Measurements from ENCODE around the gene CHST12.
A peak's percentile ranks its signal among the peaks of the same experiment; 100 is the strongest.
"Not testable (repeated sequence)": the region's sequence is repeated elsewhere in the genome, so short reads cannot be mapped to it uniquely, and the experiment has no call there.

The CHST12 gene

GRCh38 chr7:2384354-2385243, 18.8 kb upstream of the CHST12 start:
- DNase-seq (ENCODE audit: insufficient read length, low spot score) (no peak), FAIRE-seq (no peak)
- peak; percentile 16 for TF ChIP-seq CTCF (IDR thresholded peaks at IDR 0.05; ENCODE audit: insufficient read depth, missing control alignments)

- DNase-seq (ENCODE audit: insufficient read length, low spot score); FAIRE-seq: not testable (repeated sequence)
Observed at GRCh38 chr7:2386122-2386521, 17.3 kb upstream of the CHST12 start.

GRCh38 chr7:2386964-2387669, 16.3 kb upstream of the CHST12 start:
- FAIRE-seq: no peak
- no peak for DNase-seq (ENCODE audit: insufficient read length, low spot score)
- no peak for TF ChIP-seq CTCF (IDR thresholded peaks at IDR 0.05; ENCODE audit: insufficient read depth, missing control alignments)

- DNase-seq (ENCODE audit: insufficient read length, low spot score): no peak
- no peak for TF ChIP-seq CTCF (IDR thresholded peaks at IDR 0.05; ENCODE audit: insufficient read depth, missing control alignments)
- FAIRE-seq: no peak
Observed at GRCh38 chr7:2387897-2388636, 15.3 kb upstream of the CHST12 start.

- DNase-seq (ENCODE audit: insufficient read length, low spot score) (no peak), FAIRE-seq (no peak)
- TF ChIP-seq CTCF (IDR thresholded peaks at IDR 0.05; ENCODE audit: insufficient read depth, missing control alignments): no peak
Observed at GRCh38 chr7:2388637-2388954, 14.8 kb upstream of the CHST12 start.

- not testable (repeated sequence) for FAIRE-seq; DNase-seq (ENCODE audit: insufficient read length, low spot score)
Observed at GRCh38 chr7:2390020-2390816, 13.2 kb upstream of the CHST12 start.

- DNase-seq (ENCODE audit: insufficient read length, low spot score) (no peak), FAIRE-seq (no peak)
- no peak for TF ChIP-seq CTCF (IDR thresholded peaks at IDR 0.05; ENCODE audit: insufficient read depth, missing control alignments)
Observed at GRCh38 chr7:2393706-2394105, 9.7 kb upstream of the CHST12 start.
